ENCODE results near the gene BARHL2. TPM values are rescaled to one million over a fixed set of nuclear protein-coding genes. Genes with fewer than 3 reads are reported as not detected.

The BARHL2 gene
- polyA plus RNA-seq, 1 donor: not detected

GRCh38 chr1:90710579-90711536 is 6.2 kb downstream of the BARHL2 start:
- no peaks in the 10 kb centered on the region for H3K36me3 ChIP-seq (ENCODE audit: control insufficient read depth, insufficient read depth, low read length)
- no peak overlapping the region for H3K27ac ChIP-seq (ENCODE audit: low read length)
- H3K4me3 ChIP-seq (ENCODE audit: low read length): no peak overlapping the region
- H3K27me3 ChIP-seq (ENCODE audit: control insufficient read depth, insufficient read depth, low read length): peaks cover 97% of the 10 kb centered on the region
- no peak for DNase-seq
- peaks cover 7% of the 10 kb centered on the region for H3K4me1 ChIP-seq (ENCODE audit: control insufficient read depth, insufficient read depth, low read length)
- WGBS (ENCODE audit: insufficient coverage, low lambda C conversion rate): 0% methylated on average over 2 of the region's 41 CpGs
- peaks cover 3% of the 10 kb centered on the region for H3K9me3 ChIP-seq (ENCODE audit: control insufficient read depth, low read depth, low read length)

- Histone ChIP-seq H3K27ac (ENCODE audit: low read length) (no peak overlapping the region), H3K4me3 (ENCODE audit: low read length) (no peak overlapping the region), H3K36me3 (ENCODE audit: control insufficient read depth, insufficient read depth, low read length) (no peaks in the 10 kb centered on the region), H3K9me3 (ENCODE audit: control insufficient read depth, low read depth, low read length) (peaks cover 3% of the 10 kb centered on the region), H3K4me1 (ENCODE audit: control insufficient read depth, insufficient read depth, low read length) (peaks cover 8% of the 10 kb centered on the region), H3K27me3 (ENCODE audit: control insufficient read depth, insufficient read depth, low read length) (peaks cover 97% of the 10 kb centered on the region)
- DNase-seq: no peak
- no CpG with 5 or more reads among the region's 2 CpGs for WGBS (ENCODE audit: insufficient coverage, low lambda C conversion rate)
Observed at GRCh38 chr1:90709535-90709934, 7.6 kb downstream of the BARHL2 start.

- H3K4me3 ChIP-seq (ENCODE audit: low read length): no peak overlapping the region
- peaks cover 97% of the 10 kb centered on the region for H3K27me3 ChIP-seq (ENCODE audit: control insufficient read depth, insufficient read depth, low read length)
- H3K36me3 ChIP-seq (ENCODE audit: control insufficient read depth, insufficient read depth, low read length): no peaks in the 10 kb centered on the region
- WGBS (ENCODE audit: insufficient coverage, low lambda C conversion rate): no CpG with 5 or more reads among the region's 2 CpGs
- H3K9me3 ChIP-seq (ENCODE audit: control insufficient read depth, low read depth, low read length): peaks cover 3% of the 10 kb centered on the region
- peaks cover 8% of the 10 kb centered on the region for H3K4me1 ChIP-seq (ENCODE audit: control insufficient read depth, insufficient read depth, low read length)
- H3K27ac ChIP-seq (ENCODE audit: low read length): no peak overlapping the region
- DNase-seq: no peak
Observed at GRCh38 chr1:90708826-90709225, 8.3 kb downstream of the BARHL2 start.

GRCh38 chr1:90708236-90708786 is 8.8 kb downstream of the BARHL2 start:
- peaks cover 3% of the 10 kb centered on the region for H3K9me3 ChIP-seq (ENCODE audit: control insufficient read depth, low read depth, low read length)
- no peak overlapping the region for H3K27ac ChIP-seq (ENCODE audit: low read length)
- H3K27me3 ChIP-seq (ENCODE audit: control insufficient read depth, insufficient read depth, low read length): peaks cover 94% of the 10 kb centered on the region
- H3K36me3 ChIP-seq (ENCODE audit: control insufficient read depth, insufficient read depth, low read length): no peaks in the 10 kb centered on the region
- H3K4me3 ChIP-seq (ENCODE audit: low read length): no peak overlapping the region
- DNase-seq: no peak
- 7% methylated on average over 3 of the region's 6 CpGs for WGBS (ENCODE audit: insufficient coverage, low lambda C conversion rate)
- peaks cover 8% of the 10 kb centered on the region for H3K4me1 ChIP-seq (ENCODE audit: control insufficient read depth, insufficient read depth, low read length)

GRCh38 chr1:90707363-90707710 is 9.8 kb downstream of the BARHL2 start:
- H3K36me3 ChIP-seq (ENCODE audit: control insufficient read depth, insufficient read depth, low read length): no peaks in the 10 kb centered on the region
- no peak overlapping the region for H3K27ac ChIP-seq (ENCODE audit: low read length)
- H3K9me3 ChIP-seq (ENCODE audit: control insufficient read depth, low read depth, low read length): peaks cover 3% of the 10 kb centered on the region
- no CpG with 5 or more reads among the region's 21 CpGs for WGBS (ENCODE audit: insufficient coverage, low lambda C conversion rate)
- H3K4me3 ChIP-seq (ENCODE audit: low read length): peak overlapping the region; percentile 4
- peaks cover 91% of the 10 kb centered on the region for H3K27me3 ChIP-seq (ENCODE audit: control insufficient read depth, insufficient read depth, low read length)
- H3K4me1 ChIP-seq (ENCODE audit: control insufficient read depth, insufficient read depth, low read length): peaks cover 8% of the 10 kb centered on the region
- peak; percentile 52 to 65 for DNase-seq

- Histone ChIP-seq H3K27ac (ENCODE audit: low read length) (no peak overlapping the region), H3K4me1 (ENCODE audit: control insufficient read depth, insufficient read depth, low read length) (peaks cover 8% of the 10 kb centered on the region), H3K9me3 (ENCODE audit: control insufficient read depth, low read depth, low read length) (no peaks in the 10 kb centered on the region), H3K27me3 (ENCODE audit: control insufficient read depth, insufficient read depth, low read length) (peaks cover 89% of the 10 kb centered on the region), H3K4me3 (ENCODE audit: low read length) (peak overlapping the region; percentile 4), H3K36me3 (ENCODE audit: control insufficient read depth, insufficient read depth, low read length) (no peaks in the 10 kb centered on the region)
- 0% methylated on average over 1 of the region's 73 CpGs for WGBS (ENCODE audit: insufficient coverage, low lambda C conversion rate)
- peak in 1 of 2 donors; percentile 36 for DNase-seq
Observed at GRCh38 chr1:90706437-90707362, 10.4 kb downstream of the BARHL2 start.

- Histone ChIP-seq H3K36me3 (ENCODE audit: control insufficient read depth, insufficient read depth, low read length) (no peaks in the 10 kb centered on the region), H3K27ac (ENCODE audit: low read length) (no peak overlapping the region), H3K4me3 (ENCODE audit: low read length) (no peak overlapping the region), H3K4me1 (ENCODE audit: control insufficient read depth, insufficient read depth, low read length) (peaks cover 8% of the 10 kb centered on the region), H3K27me3 (ENCODE audit: control insufficient read depth, insufficient read depth, low read length) (peaks cover 86% of the 10 kb centered on the region), H3K9me3 (ENCODE audit: control insufficient read depth, low read depth, low read length) (no peaks in the 10 kb centered on the region)
- DNase-seq: no peak
- WGBS (ENCODE audit: insufficient coverage, low lambda C conversion rate): 0% methylated on average over 3 of the region's 8 CpGs
Observed at GRCh38 chr1:90705956-90706355, 11.1 kb downstream of the BARHL2 start.

- Histone ChIP-seq H3K9me3 (ENCODE audit: control insufficient read depth, low read depth, low read length) (no peaks in the 10 kb centered on the region), H3K36me3 (ENCODE audit: control insufficient read depth, insufficient read depth, low read length) (no peaks in the 10 kb centered on the region), H3K27me3 (ENCODE audit: control insufficient read depth, insufficient read depth, low read length) (peaks cover 75% of the 10 kb centered on the region), H3K4me3 (ENCODE audit: low read length) (no peak overlapping the region), H3K4me1 (ENCODE audit: control insufficient read depth, insufficient read depth, low read length) (peaks cover 8% of the 10 kb centered on the region), H3K27ac (ENCODE audit: low read length) (no peak overlapping the region)
- DNase-seq: no peak
- WGBS (ENCODE audit: insufficient coverage, low lambda C conversion rate): no CpG with 5 or more reads among the region's 14 CpGs
Observed at GRCh38 chr1:90704817-90705216, 12.3 kb downstream of the BARHL2 start.

- DNase-seq: no peak
- H3K9me3 ChIP-seq (ENCODE audit: control insufficient read depth, low read depth, low read length): no peaks in the 10 kb centered on the region
- H3K36me3 ChIP-seq (ENCODE audit: control insufficient read depth, insufficient read depth, low read length): no peaks in the 10 kb centered on the region
- WGBS (ENCODE audit: insufficient coverage, low lambda C conversion rate): 83% methylated on average over 2 of the region's 3 CpGs
- H3K27me3 ChIP-seq (ENCODE audit: control insufficient read depth, insufficient read depth, low read length): peaks cover 7% of the 10 kb centered on the region
- H3K4me1 ChIP-seq (ENCODE audit: control insufficient read depth, insufficient read depth, low read length): no peaks in the 10 kb centered on the region
- no peak overlapping the region for H3K27ac ChIP-seq (ENCODE audit: low read length)
- no peak overlapping the region for H3K4me3 ChIP-seq (ENCODE audit: low read length)
Observed at GRCh38 chr1:90694846-90695245, 22.3 kb downstream of the BARHL2 start.

- Histone ChIP-seq H3K36me3 (ENCODE audit: control insufficient read depth, insufficient read depth, low read length) (no peaks in the 10 kb centered on the region), H3K27ac (ENCODE audit: low read length) (no peak overlapping the region), H3K4me1 (ENCODE audit: control insufficient read depth, insufficient read depth, low read length) (no peaks in the 10 kb centered on the region), H3K4me3 (ENCODE audit: low read length) (no peak overlapping the region), H3K27me3 (ENCODE audit: control insufficient read depth, insufficient read depth, low read length) (peaks cover 4% of the 10 kb centered on the region), H3K9me3 (ENCODE audit: control insufficient read depth, low read depth, low read length) (no peaks in the 10 kb centered on the region)
- no CpG with 5 or more reads among the region's 3 CpGs for WGBS (ENCODE audit: insufficient coverage, low lambda C conversion rate)
- DNase-seq: no peak
Observed at GRCh38 chr1:90687747-90688146, 29.4 kb downstream of the BARHL2 start.
